Ishikawa (cell line): ENCODE measurements around the gene MESD.

Source experiments
- CEBPB ChIP-seq: IDR thresholded peaks from 2 replicates; pipeline ENCODE4 v1.6.1; 2012
- CREB1 ChIP-seq: IDR thresholded peaks from 2 replicates; pipeline ENCODE4 v1.6.1; 2012; ENCODE audit warnings: low read depth
- EGR1 ChIP-seq: IDR thresholded peaks from 2 replicates; pipeline ENCODE4 v1.6.1; 2012
- EP300 ChIP-seq: IDR thresholded peaks from 2 replicates; pipeline ENCODE4 v1.6.1; 2012; ENCODE audit warnings: borderline replicate concordance
- FOXM1 ChIP-seq: IDR thresholded peaks from 2 replicates; pipeline ENCODE4 v1.6.1; 2012; ENCODE audit warnings: low read depth, borderline replicate concordance
- NFIC ChIP-seq: IDR thresholded peaks from 2 replicates; pipeline ENCODE4 v1.6.1; 2012
- RAD21 ChIP-seq: IDR thresholded peaks from 2 replicates; pipeline ENCODE4 v1.6.1; 2012; ENCODE audit warnings: low read depth
- REST ChIP-seq: IDR thresholded peaks from 2 replicates; pipeline ENCODE4 v1.6.1; 2012; ENCODE audit warnings: low read depth, mild to moderate bottlenecking
- TAF1 ChIP-seq: IDR thresholded peaks from 2 replicates; pipeline ENCODE4 v1.6.1; 2012; ENCODE audit warnings: low read depth, mild to moderate bottlenecking
- TCF12 ChIP-seq: IDR thresholded peaks from 2 replicates; pipeline ENCODE4 v1.6.1; 2012; ENCODE audit warnings: low read depth
- TEAD4 ChIP-seq: IDR thresholded peaks from 2 replicates; pipeline ENCODE4 v1.6.1; 2012
- USF1 ChIP-seq: IDR thresholded peaks from 2 replicates; pipeline ENCODE4 v1.6.1; 2012
- YY1 ChIP-seq: IDR thresholded peaks from 2 replicates; pipeline ENCODE4 v1.6.1; 2012; ENCODE audit warnings: low read depth
- ZBTB7A ChIP-seq: IDR thresholded peaks from 2 replicates; pipeline ENCODE4 v1.6.1; 2012; ENCODE audit warnings: low read depth
- TF ChIP-seq, protein P1 (sequence below): IDR thresholded peaks from 2 replicates; pipeline ENCODE4 v1.6.1; 2012

The MESD gene

DNA sequence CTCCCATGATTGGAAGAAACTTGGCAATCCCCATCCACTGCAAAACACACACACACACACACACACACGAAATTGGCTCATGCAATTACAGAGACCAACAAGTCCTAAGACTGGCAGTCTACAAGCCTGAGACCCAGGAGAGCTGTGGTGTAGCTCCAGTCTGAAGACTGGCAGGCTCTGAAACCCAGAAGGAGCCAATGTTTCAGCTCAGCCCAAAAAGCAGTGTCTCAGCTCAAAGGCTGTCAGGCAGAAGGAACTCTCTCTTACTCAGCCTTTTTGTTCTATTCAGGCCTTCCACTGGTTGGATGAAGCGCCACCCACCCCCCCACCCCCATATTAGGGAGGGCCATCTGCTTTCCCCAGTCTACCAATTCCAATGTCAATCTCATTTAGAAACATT is 32.1 kb downstream of the MESD start:
- no peak for TF ChIP-seq CEBPB
- no peak for TF ChIP-seq TCF12
- TF ChIP-seq RAD21: no peak
- no peak for TF ChIP-seq TAF1
- TF ChIP-seq EGR1: no peak
- no peak for TF ChIP-seq USF1
- no peak for TF ChIP-seq YY1
- TF ChIP-seq ZBTB7A: no peak

DNA sequence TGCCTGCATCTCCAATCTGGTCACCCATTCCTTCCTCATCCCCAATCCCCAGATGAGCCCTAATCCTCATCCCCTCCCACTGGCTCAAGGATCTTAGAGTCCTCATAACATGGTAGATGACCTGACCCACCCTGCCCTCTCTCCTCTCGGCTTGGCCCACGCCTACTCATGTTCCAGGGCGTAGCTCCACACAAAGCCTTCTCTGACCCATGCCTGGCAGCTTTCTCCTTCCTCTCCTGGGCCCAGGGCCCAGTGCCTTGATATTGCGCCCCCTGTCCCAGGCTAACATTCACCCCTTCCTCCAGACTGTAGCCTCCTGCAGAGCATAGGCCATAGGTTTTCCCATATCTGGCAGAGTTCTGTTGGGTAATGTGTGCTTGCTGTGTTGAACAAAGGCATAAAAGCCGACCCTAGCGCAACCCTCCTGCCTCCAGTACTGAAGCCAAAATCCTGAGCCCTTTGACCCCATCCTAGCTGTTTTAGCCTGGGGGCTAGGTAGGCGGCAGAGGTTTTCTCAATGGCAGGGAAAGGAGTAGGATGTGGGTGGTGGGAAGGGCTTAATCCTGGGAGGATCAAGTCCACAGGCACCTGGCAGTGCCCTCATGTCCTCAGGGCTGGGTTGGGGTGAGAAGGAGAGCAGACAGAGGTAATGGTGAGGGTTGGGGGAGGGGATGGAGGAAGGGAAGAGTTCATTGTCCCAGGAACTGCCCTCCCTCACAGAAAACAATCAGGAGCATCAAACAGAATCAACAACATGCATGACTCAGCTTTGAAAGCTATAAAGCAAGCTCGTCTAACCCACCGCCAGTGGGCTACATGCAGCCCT is 35.5 kb downstream of the MESD start:
- TF ChIP-seq ZBTB7A: no peak
- no peak for TF ChIP-seq CEBPB
- no peak for TF ChIP-seq REST
- TF ChIP-seq RAD21: no peak
- TF ChIP-seq TEAD4: no peak
- TF ChIP-seq TCF12: no peak
- no peak for TF ChIP-seq TAF1
- TF ChIP-seq EGR1: no peak
- no peak for TF ChIP-seq EP300
- TF ChIP-seq NFIC: no peak
- TF ChIP-seq, protein P1, sequence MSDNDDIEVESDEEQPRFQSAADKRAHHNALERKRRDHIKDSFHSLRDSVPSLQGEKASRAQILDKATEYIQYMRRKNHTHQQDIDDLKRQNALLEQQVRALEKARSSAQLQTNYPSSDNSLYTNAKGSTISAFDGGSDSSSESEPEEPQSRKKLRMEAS: no peak
- TF ChIP-seq YY1: no peak
- no peak for TF ChIP-seq USF1
- no peak for TF ChIP-seq CREB1
- TF ChIP-seq FOXM1: no peak

DNA sequence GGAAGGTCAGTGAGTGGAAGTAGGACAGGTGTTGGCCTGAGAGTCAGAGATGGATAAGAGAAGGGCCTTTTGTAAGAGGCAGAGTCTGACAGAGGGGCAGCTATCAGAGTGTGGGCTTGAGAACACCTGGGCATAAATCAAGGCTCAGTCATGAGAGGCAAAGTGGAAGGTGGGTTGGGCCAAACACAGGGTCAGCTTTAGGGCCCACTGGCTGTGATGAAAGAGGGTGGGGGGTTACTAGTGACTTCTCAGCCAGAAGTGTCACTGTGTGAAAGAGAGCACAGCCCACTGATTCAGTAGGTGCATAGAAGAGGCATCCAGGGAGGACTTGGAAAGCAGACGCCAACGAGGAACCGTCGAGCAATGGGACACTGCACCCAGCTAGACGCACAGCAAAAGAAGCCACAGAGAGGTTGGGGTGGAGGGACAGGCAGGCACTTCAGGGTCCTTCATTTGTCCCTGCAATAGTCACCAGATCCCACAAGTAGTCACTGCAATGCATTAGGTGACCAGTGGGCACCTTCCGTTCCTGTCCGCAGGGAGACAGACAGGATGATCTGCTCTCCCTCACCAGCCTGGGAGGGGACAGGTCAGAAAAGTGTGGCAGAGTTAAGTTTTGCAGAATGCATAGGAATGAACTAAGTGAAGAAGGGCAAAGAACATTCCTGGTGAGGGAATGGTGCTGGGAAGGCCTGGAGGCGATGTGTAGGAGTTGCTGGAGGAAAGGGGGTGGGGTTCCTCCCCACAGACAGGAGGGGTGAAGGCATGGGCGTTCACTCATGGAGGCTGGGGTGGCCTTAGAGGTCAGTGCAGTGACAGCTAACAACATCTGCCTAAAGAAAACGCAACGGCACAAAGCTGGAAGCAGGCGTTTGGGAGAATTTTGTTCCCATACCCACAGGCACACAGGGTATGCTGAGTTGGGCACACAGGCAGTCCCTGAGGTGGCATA is 36.3 kb downstream of the MESD start:
- TF ChIP-seq REST: no peak
- TF ChIP-seq TCF12: no peak
- TF ChIP-seq EGR1: no peak
- no peak for TF ChIP-seq NFIC
- no peak for TF ChIP-seq YY1
- TF ChIP-seq TEAD4: no peak
- TF ChIP-seq, protein P1: no peak
- no peak for TF ChIP-seq TAF1
- no peak for TF ChIP-seq EP300
- TF ChIP-seq FOXM1: no peak
- TF ChIP-seq RAD21: no peak
- no peak for TF ChIP-seq USF1
- no peak for TF ChIP-seq ZBTB7A
- no peak for TF ChIP-seq CREB1
- TF ChIP-seq CEBPB: no peak

DNA sequence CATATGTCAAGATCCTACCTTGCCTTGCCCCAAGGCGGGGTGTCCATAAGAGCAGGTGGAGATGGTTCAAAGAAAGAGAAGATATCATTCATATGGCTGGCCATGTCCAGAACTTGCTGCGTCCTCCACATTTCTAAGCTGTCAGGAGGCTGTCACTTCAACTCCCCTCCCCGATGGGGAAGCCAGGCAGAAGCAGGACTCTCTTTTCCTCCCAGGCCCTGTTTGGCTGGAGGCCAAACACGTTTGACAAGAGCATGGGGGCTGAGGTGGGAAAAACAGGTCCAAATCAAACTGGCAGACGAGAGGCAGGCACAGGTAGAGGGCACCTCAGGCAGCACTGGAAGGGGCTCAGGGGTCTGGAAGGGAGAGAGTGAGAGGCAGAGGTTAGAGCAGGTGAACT is 37.7 kb downstream of the MESD start:
- TF ChIP-seq YY1 (no peak), TAF1 (no peak), RAD21 (no peak), USF1 (no peak), EGR1 (no peak), CEBPB (no peak), REST (no peak), ZBTB7A (no peak), FOXM1 (no peak), EP300 (no peak), CREB1 (no peak), NFIC (no peak)
